ENCODE data around the gene CTIF. TPM values are rescaled to one million over a fixed set of nuclear protein-coding genes. Genes with fewer than 3 reads are reported as not detected.

CTIF gene
- total and polyA plus RNA-seq, 4 donors, result 10.6 to 26.7 (median 12.3) TPM

GRCh38 chr18:48893608-48894600 is 355.1 kb downstream of the CTIF start:
- Histone ChIP-seq H3K27ac (ENCODE audit: low read depth in 1 of 2, low read length in 2 of 2) (no peak overlapping the region), H3K27me3 (ENCODE audit: control insufficient read depth in 4 of 4, insufficient read depth in 4 of 4, low read length in 3 of 4) (no peaks in the 10 kb centered on the region), H3K4me1 (ENCODE audit: control insufficient read depth in 4 of 4, insufficient read depth in 4 of 4, low read length in 3 of 4) (peaks cover 2 to 13% (median 4%) of the 10 kb centered on the region in 4 donors), H3K36me3 (ENCODE audit: control insufficient read depth in 4 of 4, insufficient read depth in 3 of 4, low read depth in 1 of 4, low read length in 3 of 4) (no peaks in the 10 kb centered on the region), H3K4me3 (ENCODE audit: low read depth in 1 of 3, low read length in 3 of 3) (no peak overlapping the region), H3K9me3 (ENCODE audit: control insufficient read depth in 4 of 4, low read length in 3 of 4) (no peaks in the 10 kb centered on the region), H3K9ac (ENCODE audit: low read depth in 1 of 2, low read length in 2 of 2) (no peak overlapping the region)
- WGBS, result 64% methylated on average over 25 of the region's 25 CpGs
- TF ChIP-seq SP1 (IDR thresholded peaks at IDR 0.05), result peak; percentile 76
- no peak for TF ChIP-seq JUND (IDR thresholded peaks at IDR 0.05)
- TF ChIP-seq MAX (IDR thresholded peaks at IDR 0.05), result no peak
- TF ChIP-seq RXRA (IDR thresholded peaks at IDR 0.05), result peak; percentile 74 to 84
- TF ChIP-seq HNF4G (IDR thresholded peaks at IDR 0.05), result peak; percentile 46
- TF ChIP-seq RAD21 (IDR thresholded peaks at IDR 0.05), result peak; percentile 35 to 61
- TF ChIP-seq HNF4A (conservative IDR thresholded peaks at IDR 0.05), result peak; percentile 83 to 90
- TF ChIP-seq NR2F2 (IDR thresholded peaks at IDR 0.05), result peak; percentile 33
- DNase-seq (ENCODE audit: low spot score), result no peak

DNA sequence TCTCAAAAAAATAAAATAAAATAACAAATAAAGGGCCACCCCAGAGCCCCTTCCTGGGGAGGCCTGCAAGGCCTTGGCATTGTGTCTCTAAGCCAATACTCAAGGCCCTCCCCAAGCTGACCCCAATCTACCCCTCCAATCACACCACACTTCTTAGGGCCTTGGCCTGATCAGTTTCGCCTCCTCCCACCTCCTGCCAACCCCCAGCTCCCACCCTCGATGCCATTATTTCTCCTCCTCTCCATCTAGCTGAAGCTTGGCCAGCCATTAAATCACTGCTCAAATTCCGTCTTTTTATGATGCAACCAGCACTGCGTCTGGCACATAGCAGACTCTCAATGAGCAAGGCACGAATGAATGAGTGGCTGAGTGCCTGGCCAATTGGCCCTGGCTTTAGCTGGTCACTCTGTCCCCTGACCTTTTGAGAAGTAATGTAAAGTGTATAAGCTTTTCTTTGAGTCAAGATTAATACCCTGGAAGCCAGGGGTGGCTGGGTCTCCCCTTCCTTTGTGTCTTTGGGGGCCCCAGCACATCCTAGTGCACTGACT is 356.0 kb downstream of the CTIF start:
- no peak for DNase-seq (ENCODE audit: low spot score)
- Histone ChIP-seq H3K36me3 (ENCODE audit: control insufficient read depth in 4 of 4, insufficient read depth in 3 of 4, low read depth in 1 of 4, low read length in 3 of 4) (no peaks in the 10 kb centered on the region), H3K27me3 (ENCODE audit: control insufficient read depth in 4 of 4, insufficient read depth in 4 of 4, low read length in 3 of 4) (no peaks in the 10 kb centered on the region), H3K4me3 (ENCODE audit: low read depth in 1 of 3, low read length in 3 of 3) (no peak overlapping the region), H3K9me3 (ENCODE audit: control insufficient read depth in 4 of 4, low read length in 3 of 4) (no peaks in the 10 kb centered on the region), H3K4me1 (ENCODE audit: control insufficient read depth in 4 of 4, insufficient read depth in 4 of 4, low read length in 3 of 4) (peaks cover 2 to 13% (median 4%) of the 10 kb centered on the region in 4 donors), H3K9ac (ENCODE audit: low read depth in 1 of 2, low read length in 2 of 2) (no peak overlapping the region), H3K27ac (ENCODE audit: low read depth in 1 of 2, low read length in 2 of 2) (no peak overlapping the region)
- no peak for TF ChIP-seq HNF4A (conservative IDR thresholded peaks at IDR 0.05)
- TF ChIP-seq, protein P1, sequence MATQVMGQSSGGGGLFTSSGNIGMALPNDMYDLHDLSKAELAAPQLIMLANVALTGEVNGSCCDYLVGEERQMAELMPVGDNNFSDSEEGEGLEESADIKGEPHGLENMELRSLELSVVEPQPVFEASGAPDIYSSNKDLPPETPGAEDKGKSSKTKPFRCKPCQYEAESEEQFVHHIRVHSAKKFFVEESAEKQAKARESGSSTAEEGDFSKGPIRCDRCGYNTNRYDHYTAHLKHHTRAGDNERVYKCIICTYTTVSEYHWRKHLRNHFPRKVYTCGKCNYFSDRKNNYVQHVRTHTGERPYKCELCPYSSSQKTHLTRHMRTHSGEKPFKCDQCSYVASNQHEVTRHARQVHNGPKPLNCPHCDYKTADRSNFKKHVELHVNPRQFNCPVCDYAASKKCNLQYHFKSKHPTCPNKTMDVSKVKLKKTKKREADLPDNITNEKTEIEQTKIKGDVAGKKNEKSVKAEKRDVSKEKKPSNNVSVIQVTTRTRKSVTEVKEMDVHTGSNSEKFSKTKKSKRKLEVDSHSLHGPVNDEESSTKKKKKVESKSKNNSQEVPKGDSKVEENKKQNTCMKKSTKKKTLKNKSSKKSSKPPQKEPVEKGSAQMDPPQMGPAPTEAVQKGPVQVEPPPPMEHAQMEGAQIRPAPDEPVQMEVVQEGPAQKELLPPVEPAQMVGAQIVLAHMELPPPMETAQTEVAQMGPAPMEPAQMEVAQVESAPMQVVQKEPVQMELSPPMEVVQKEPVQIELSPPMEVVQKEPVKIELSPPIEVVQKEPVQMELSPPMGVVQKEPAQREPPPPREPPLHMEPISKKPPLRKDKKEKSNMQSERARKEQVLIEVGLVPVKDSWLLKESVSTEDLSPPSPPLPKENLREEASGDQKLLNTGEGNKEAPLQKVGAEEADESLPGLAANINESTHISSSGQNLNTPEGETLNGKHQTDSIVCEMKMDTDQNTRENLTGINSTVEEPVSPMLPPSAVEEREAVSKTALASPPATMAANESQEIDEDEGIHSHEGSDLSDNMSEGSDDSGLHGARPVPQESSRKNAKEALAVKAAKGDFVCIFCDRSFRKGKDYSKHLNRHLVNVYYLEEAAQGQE (IDR thresholded peaks at IDR 0.05), result no peak
- no peak for TF ChIP-seq TAF1 (conservative IDR thresholded peaks at IDR 0.05)
- no peak for TF ChIP-seq FOXA2 (IDR thresholded peaks at IDR 0.05)
- no peak for TF ChIP-seq HNF4G (IDR thresholded peaks at IDR 0.05)
- TF ChIP-seq, protein P2, sequence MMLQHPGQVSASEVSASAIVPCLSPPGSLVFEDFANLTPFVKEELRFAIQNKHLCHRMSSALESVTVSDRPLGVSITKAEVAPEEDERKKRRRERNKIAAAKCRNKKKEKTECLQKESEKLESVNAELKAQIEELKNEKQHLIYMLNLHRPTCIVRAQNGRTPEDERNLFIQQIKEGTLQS (IDR thresholded peaks at IDR 0.05), result no peak
- TF ChIP-seq SP1 (IDR thresholded peaks at IDR 0.05), result no peak
- no peak for TF ChIP-seq EGR1 (IDR thresholded peaks at IDR 0.05; ENCODE audit: low read depth in 2 of 2)
- TF ChIP-seq JUND (IDR thresholded peaks at IDR 0.05), result no peak
- no peak for TF ChIP-seq MAX (IDR thresholded peaks at IDR 0.05)
- no peak for TF ChIP-seq FOXA1 (IDR thresholded peaks at IDR 0.05)
- TF ChIP-seq ZBTB33 (IDR thresholded peaks at IDR 0.05), result no peak
- TF ChIP-seq RAD21 (IDR thresholded peaks at IDR 0.05), result no peak
- no peak for TF ChIP-seq NR2F2 (IDR thresholded peaks at IDR 0.05)
- TF ChIP-seq YY1 (IDR thresholded peaks at IDR 0.05), result no peak
- no peak for TF ChIP-seq RXRA (IDR thresholded peaks at IDR 0.05)
- no peak for TF ChIP-seq GABPA (IDR thresholded peaks at IDR 0.05 in 1 of 2, conservative IDR thresholded peaks at IDR 0.05 in 1 of 2)
- TF ChIP-seq, protein P3, sequence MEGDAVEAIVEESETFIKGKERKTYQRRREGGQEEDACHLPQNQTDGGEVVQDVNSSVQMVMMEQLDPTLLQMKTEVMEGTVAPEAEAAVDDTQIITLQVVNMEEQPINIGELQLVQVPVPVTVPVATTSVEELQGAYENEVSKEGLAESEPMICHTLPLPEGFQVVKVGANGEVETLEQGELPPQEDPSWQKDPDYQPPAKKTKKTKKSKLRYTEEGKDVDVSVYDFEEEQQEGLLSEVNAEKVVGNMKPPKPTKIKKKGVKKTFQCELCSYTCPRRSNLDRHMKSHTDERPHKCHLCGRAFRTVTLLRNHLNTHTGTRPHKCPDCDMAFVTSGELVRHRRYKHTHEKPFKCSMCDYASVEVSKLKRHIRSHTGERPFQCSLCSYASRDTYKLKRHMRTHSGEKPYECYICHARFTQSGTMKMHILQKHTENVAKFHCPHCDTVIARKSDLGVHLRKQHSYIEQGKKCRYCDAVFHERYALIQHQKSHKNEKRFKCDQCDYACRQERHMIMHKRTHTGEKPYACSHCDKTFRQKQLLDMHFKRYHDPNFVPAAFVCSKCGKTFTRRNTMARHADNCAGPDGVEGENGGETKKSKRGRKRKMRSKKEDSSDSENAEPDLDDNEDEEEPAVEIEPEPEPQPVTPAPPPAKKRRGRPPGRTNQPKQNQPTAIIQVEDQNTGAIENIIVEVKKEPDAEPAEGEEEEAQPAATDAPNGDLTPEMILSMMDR (IDR thresholded peaks at IDR 0.05; ENCODE audit: low read depth, low read length, missing input control), result no peak
- 92% methylated on average over 5 of the region's 5 CpGs for WGBS

Measured in liver (tissue), 9 donors.